Measurements from ENCODE around the gene IGSF21.

Gene IGSF21

DNA sequence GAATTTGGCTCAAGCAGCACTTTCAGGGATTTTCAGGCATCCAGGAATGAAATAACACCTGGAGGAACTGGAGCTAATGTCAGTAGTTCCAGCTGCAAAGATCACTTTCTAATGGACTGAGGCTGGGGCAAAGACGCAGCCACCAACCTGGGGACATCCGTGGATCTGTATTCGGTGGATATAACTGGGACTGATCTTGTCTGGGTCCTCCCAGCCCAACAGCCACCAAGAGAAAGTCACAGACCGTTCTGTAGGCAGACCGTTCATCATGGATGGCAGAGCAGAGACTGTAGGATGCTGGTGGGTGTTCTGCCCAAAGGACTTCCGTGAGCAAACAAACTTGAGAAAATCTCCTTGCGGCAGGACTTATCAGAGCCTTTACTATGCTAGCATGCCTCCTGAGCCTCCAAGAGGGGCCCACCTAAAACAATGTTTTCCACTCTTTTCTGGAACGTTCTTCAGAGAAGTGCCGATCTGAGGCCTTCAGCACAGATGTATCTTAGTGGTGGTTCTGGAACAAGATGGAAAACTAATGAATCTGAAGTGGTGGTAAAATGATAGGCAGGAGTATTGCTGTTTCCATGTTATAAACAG lies 287.1 kb downstream of the IGSF21 start:
- Histone ChIP-seq H3K36me3 (no peaks in the 10 kb centered on the region), H3K4me3 (ENCODE audit: low read depth, low read length) (no peak overlapping the region), H3K27ac (no peak overlapping the region), H3K27me3 (ENCODE audit: insufficient read depth, low read depth, severe bottlenecking) (no peaks in the 10 kb centered on the region), H3K9me3 (ENCODE audit: severe bottlenecking) (no peaks in the 10 kb centered on the region)
- TF ChIP-seq, protein P1, sequence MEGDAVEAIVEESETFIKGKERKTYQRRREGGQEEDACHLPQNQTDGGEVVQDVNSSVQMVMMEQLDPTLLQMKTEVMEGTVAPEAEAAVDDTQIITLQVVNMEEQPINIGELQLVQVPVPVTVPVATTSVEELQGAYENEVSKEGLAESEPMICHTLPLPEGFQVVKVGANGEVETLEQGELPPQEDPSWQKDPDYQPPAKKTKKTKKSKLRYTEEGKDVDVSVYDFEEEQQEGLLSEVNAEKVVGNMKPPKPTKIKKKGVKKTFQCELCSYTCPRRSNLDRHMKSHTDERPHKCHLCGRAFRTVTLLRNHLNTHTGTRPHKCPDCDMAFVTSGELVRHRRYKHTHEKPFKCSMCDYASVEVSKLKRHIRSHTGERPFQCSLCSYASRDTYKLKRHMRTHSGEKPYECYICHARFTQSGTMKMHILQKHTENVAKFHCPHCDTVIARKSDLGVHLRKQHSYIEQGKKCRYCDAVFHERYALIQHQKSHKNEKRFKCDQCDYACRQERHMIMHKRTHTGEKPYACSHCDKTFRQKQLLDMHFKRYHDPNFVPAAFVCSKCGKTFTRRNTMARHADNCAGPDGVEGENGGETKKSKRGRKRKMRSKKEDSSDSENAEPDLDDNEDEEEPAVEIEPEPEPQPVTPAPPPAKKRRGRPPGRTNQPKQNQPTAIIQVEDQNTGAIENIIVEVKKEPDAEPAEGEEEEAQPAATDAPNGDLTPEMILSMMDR (IDR thresholded peaks at IDR 0.05; ENCODE audit: low read depth, low read length): no peak
- DNase-seq: no peak

DNA sequence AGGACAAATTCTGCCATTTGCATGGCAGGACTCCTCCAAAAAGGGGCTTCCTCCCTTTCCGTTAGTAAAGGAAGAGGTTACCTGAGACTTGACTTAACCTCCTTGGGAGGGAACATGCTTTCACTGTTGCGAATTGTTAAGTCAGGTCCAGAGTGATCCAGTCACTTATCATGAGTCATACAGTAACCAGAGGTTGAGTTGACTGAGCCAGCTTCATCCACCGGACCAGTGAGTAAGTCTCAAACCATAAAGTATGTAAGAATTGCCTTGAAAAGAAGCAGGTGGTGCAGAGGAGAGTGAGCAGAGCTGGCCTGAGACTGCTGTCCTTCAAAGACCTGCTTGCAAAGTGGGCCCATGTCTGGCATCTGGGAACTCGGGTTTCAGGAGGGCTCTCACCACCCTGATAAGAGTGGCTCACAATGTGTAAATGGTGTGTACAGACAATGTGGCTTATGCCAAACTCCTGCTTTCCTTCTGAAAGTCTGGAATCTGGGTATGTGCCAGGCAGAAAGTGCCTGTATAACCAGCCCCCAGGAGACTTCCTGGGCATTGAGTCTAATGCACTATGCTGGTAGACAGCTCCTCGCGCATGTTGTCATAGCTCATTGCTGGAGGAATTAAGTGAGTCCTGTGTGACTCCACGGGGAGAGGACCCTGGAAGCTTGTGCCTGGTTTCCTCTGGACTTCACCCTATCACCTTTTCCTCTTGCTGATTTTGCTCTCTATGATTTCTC lies 288.8 kb downstream of the IGSF21 start:
- Histone ChIP-seq H3K27ac (no peak overlapping the region), H3K36me3 (no peaks in the 10 kb centered on the region), H3K9me3 (ENCODE audit: severe bottlenecking) (no peaks in the 10 kb centered on the region), H3K4me3 (ENCODE audit: low read depth, low read length) (no peak overlapping the region), H3K27me3 (ENCODE audit: insufficient read depth, low read depth, severe bottlenecking) (no peaks in the 10 kb centered on the region)
- TF ChIP-seq, protein P1 (IDR thresholded peaks at IDR 0.05; ENCODE audit: low read depth, low read length): no peak
- DNase-seq: no peak

DNA sequence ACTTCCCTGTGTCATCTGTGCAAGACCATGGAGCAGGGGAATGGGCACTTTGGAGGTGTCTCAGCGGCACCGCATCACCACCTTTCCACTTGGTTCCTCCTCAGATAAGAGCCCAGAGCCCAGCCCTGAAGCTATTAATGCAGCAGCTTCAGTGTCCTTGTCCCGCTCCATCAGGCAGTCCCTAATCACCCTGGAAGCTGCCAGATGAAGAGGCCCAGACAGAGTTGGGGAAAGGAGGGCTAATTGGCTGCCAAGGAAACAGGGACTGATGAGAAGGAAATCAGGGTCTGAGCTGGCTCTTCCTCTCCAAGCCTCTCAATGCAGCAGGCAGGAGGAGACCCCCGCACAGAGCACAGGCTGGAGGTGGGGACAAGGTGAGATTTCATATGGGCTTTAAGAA lies 290.0 kb downstream of the IGSF21 start:
- no peaks in the 10 kb centered on the region for H3K9me3 ChIP-seq (ENCODE audit: severe bottlenecking)
- peak overlapping the region; percentile 3; the same call in 1 of the 2 replicates for H3K27ac ChIP-seq
- H3K36me3 ChIP-seq: no peaks in the 10 kb centered on the region
- TF ChIP-seq, protein P1 (IDR thresholded peaks at IDR 0.05; ENCODE audit: low read depth, low read length): no peak
- DNase-seq: peak; percentile 69
- no peaks in the 10 kb centered on the region for H3K27me3 ChIP-seq (ENCODE audit: insufficient read depth, low read depth, severe bottlenecking)
- no peak overlapping the region for H3K4me3 ChIP-seq (ENCODE audit: low read depth, low read length)

DNA sequence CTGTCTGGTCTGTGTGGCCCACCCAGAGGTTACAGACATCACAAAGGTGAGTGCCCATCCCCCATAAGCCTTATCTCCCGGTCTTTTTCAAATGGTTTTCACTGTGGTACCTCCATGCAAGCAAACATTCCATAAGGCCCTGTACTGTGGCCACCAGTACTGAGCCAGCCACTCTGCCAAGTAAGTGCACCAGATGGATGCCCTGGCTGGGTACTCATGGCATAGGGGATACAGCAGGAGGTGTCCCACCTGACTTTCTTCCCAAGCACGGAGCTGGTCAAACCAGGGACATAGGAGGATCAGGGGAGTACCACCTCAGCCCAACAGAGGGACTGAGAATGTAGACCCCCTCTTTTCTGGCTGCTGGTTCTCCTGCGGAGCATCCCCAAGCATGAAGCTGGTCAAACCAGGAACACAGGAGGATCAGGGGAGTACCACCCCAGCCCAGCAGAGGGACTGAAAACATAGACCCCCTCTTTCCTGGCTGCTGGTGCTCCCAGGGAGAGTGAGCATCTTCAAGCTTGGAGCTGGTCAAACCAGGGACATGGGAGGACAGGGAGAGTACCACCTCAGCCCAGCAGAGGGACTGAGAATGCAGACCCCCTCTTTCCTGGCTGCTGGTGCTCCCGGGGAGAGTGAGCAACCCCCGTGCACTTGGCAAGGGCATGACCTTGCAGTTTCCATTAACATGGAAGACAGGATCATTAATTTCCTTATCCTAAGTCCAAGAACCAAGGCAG lies 291.4 kb downstream of the IGSF21 start:
- H3K27me3 ChIP-seq (ENCODE audit: insufficient read depth, low read depth, severe bottlenecking): no peaks in the 10 kb centered on the region
- peak overlapping the region; percentile 6; the same call in 1 of the 2 replicates for H3K27ac ChIP-seq
- TF ChIP-seq, protein P1 (IDR thresholded peaks at IDR 0.05; ENCODE audit: low read depth, low read length): peak; percentile 32; the same call in 1 of the 2 replicates
- H3K9me3 ChIP-seq (ENCODE audit: severe bottlenecking): no peaks in the 10 kb centered on the region
- H3K4me3 ChIP-seq (ENCODE audit: low read depth, low read length): no peak overlapping the region
- no peak for DNase-seq
- H3K36me3 ChIP-seq: no peaks in the 10 kb centered on the region

DNA sequence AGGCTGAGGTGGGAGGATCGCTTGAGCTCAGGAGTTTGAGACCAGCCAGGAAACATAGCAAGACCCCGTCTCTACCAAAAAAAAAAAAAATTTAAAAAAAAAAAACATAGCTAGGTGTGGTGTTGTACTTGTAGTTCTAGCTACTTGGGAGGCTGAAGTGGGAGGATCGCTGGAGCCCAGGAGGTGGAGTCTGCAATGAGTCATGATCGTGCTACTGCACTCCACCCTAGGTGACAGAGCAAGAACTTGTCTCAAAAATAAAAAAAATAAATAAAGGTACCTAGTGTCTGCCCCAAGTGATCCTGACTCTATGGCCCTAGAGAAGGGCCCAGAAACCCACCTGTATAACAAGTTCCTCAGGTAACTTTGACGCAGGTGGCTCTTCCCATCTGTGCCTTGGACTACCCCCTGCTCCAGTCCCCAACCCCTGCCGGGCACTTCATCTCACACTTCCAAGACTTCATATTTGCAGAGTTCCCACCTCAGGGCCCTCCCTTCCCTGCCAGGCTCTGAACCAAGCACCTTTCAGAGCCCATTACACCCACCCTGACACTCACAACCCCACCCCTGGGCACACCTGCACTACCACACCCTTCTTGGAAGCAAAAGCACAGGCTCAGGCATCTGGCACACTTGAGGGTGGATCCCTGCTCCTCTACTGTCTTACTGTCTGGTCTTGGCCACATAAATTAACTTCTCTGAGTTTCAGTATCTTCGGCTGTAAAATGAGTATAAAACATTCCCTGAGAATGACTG lies 292.9 kb downstream of the IGSF21 start:
- TF ChIP-seq, protein P1 (IDR thresholded peaks at IDR 0.05; ENCODE audit: low read depth, low read length): no peak
- no peak overlapping the region for H3K27ac ChIP-seq
- H3K36me3 ChIP-seq: no peaks in the 10 kb centered on the region
- H3K4me3 ChIP-seq (ENCODE audit: low read depth, low read length): no peak overlapping the region
- H3K27me3 ChIP-seq (ENCODE audit: insufficient read depth, low read depth, severe bottlenecking): no peaks in the 10 kb centered on the region
- H3K9me3 ChIP-seq (ENCODE audit: severe bottlenecking): no peaks in the 10 kb centered on the region
- DNase-seq: no peak

All from WERI-Rb-1 (cell line).